Measurements from ENCODE around the gene ETNPPL.

GRCh38 chr4:108775921-108776320 is 13.1 kb upstream of the ETNPPL start:
- no peak for TF ChIP-seq CHD2 (IDR thresholded peaks at IDR 0.05; ENCODE audit: low read length, partially characterized antibody)
- TF ChIP-seq CTCF (IDR thresholded peaks at IDR 0.05): no peak
- no peak for TF ChIP-seq MAX (IDR thresholded peaks at IDR 0.05; ENCODE audit: low read depth)
- no peak for TF ChIP-seq RFX5 (IDR thresholded peaks at IDR 0.05; ENCODE audit: low read length)
- TF ChIP-seq RCOR1 (IDR thresholded peaks at IDR 0.05; ENCODE audit: low read length): no peak
- TF ChIP-seq REST (IDR thresholded peaks at IDR 0.05; ENCODE audit: low read depth, low read length): no peak
- no peak for TF ChIP-seq GATA2 (CRISPR knock-in tag; IDR thresholded peaks at IDR 0.05)
- TF ChIP-seq MXI1 (IDR thresholded peaks at IDR 0.05; ENCODE audit: low read depth, low read length): no peak
